Measurements from ENCODE around the gene E2F4. TPM values are rescaled to one million over a fixed set of nuclear protein-coding genes. Genes with fewer than 3 reads are reported as not detected.
A peak's percentile ranks its signal among the peaks of the same experiment; 100 is the strongest.

Gene E2F4
- total RNA-seq, 1 donor from 2014 or later, result 35.7 TPM

DNA sequence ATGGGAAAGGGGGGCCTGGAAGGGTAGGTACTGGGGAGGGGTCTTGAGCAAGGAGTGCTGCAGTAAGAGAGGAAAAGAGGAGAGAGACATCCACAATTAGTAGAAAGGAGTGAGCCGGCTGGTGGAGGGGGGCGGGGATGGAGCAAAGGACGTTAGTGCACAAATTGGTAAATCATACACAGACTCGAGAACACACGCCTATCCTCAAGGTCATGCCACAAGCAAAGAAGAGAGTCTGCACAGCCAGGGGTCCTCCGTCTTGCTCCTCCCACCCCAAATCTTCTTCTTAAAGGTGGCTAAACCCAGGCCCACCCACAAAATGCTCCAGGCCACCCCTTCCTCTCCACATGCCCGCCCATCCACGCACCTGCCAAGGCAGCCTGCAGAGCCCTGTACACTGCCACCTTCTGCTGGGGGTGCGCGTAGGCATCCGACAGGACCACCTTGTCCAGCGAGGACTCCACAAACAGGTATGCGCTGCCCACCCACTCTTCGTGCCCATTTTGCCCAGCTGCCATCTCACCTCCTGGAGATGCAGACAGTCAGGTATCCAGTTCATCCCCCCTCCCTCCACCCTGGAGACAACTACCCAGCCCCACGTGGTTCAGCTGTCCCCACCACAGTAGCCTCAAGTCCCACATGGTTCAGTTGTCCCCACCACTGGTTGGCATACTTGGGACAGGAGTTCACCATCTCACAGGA lies 35.7 kb upstream of the E2F4 start:
- intact Hi-C loops (cut with micrococcal nuclease), result loop anchor here (5.0 kb wide), 1 partner anchor 179 kb away; no protein-coding TSS in a partner anchor
- DNase-seq, result no peak
- no peak for ATAC-seq

GRCh38 chr16:67157106-67157748 lies 34.7 kb upstream of the E2F4 start:
- intact Hi-C loops (cut with micrococcal nuclease), result loop anchor here (5.0 kb wide), 1 partner anchor 180 kb away; no protein-coding TSS in a partner anchor
- DNase-seq (no peak), ATAC-seq (no peak)

GRCh38 chr16:67157892-67158635 lies 33.9 kb upstream of the E2F4 start:
- DNase-seq (no peak), ATAC-seq (no peak)
- intact Hi-C loops (cut with micrococcal nuclease), result loop anchor here (5.0 kb wide), 1 partner anchor 181 kb away; no protein-coding TSS in a partner anchor

DNA sequence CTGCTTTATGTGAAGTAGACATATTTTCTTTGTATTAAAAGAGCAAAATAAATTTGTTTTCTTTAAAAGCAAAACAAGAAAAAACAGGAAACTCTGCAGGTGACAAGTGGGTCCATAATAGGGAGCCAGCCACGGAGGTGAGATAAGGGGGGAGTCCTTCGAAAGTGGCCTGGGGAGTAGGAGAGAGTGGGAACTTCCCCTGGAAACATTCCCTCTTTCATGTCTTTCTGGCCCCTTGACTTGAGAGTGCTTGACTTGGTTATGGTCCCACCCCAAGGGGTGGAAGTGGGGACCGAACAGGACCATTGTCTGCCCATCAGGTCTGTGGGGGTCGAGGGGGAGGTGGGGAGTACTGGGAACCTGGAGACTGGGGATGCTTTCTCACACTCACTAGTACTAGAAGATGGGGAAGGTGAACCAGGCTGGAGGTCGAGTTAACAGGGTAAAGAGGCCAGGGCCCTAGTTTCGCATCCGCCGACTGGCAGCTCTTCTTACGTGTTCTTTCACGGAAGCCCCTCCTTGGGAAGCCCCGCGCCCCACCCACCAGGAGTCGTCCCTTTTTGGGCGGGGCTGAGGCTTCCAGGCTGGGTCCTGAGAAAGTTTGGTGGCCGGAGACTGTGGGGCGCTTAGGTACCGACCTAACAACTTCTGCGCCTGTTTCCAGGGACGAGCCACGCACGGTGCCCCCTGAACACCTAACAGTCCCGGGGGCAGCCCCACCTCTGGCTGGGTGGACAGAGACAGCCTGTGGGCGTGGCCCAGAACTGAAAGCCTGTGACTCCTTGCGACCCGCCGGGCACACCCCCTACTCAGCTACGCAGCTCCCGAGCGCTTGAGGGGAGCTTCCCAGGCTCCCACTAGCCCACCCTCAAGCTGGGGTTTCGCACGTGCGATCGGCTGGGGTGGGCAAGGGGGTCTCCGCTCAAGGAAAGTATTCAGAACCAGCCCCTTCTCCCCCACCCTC lies 33.0 kb upstream of the E2F4 start:
- DNase-seq (peak; percentile 66), ATAC-seq (no peak)
- intact Hi-C loops (cut with micrococcal nuclease), result loop anchor here (5.0 kb wide), 1 partner anchor 182 kb away; no protein-coding TSS in a partner anchor

- intact Hi-C loops (cut with micrococcal nuclease), result no loop called here
- DNase-seq (peak; percentile 80), ATAC-seq (peak; percentile 41)
Observed at GRCh38 chr16:67161595-67162058, 30.3 kb upstream of the E2F4 start.

DNA sequence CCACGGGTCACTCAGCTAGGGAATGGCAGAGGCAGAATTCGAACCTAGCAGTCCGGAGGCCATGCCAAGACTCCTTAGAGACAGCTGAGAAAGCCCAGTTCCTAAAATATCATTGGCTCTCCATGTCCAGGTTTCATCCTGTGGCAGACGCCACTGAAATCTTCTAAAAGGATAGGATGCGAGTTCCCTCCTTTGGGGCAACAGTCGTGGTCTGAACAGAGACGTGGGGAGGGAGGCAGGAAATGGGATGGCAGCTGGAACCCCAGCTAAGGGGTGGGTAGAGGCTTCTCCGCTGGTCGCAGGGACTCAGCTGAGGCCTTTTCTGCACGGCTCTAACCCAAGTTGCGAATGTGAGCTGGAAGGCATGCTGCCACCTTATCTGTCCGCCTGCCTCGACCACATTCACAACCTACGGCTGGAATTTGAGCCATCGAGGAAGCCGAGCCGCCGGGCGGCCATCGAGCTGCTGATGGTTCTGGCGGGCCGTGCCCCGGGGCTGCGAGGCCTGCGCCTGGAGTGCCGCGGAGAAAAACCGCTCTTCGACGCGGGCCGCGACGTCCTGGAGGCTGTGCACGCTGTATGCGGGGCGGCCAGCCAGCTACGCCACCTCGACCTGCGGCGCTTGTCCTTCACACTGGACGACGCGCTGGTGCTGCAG lies 29.3 kb upstream of the E2F4 start:
- DNase-seq (no peak), ATAC-seq (no peak)
- intact Hi-C loops (cut with micrococcal nuclease), result no loop called here

- ATAC-seq, result peak; percentile 44
- peak; percentile 83 for DNase-seq
- intact Hi-C loops (cut with micrococcal nuclease), result no loop called here
Observed at GRCh38 chr16:67163164-67163998, 28.6 kb upstream of the E2F4 start.

DNA sequence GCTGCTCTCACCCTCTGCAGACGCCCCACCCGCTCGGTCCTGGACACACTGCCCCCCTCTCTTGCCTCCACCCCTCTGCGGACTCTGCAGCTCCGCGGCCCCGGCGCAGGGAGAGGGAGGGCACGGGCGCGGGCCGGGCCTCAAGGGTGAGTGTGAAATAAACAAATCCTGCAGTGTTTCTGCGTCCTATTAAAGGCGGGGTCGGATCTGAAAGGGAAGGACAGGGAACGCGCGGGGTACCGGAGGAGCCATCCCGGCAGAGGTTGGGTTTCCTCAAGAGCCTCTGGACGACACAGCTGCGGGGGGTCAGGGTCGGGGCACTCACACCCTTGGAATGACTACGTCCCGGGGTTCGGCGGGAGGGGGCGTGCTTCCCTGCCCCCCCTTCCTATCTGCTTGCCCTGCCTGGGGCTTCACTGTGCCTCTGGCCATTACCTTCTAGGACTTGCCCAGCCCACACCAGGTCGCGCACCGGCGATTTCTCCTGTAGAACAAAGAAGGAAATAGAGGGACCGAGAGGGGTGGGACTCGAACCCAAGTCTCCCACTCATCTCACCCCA lies 27.9 kb upstream of the E2F4 start:
- peak; percentile 11 for ATAC-seq
- intact Hi-C loops (cut with micrococcal nuclease), result no loop called here
- DNase-seq, result peak; percentile 58

GRCh38 chr16:67164599-67165061 lies 27.3 kb upstream of the E2F4 start, which contains the start of gene HSF4:
TSS of gene HSF4 (plus strand) at chr16:67164745. CDS start at chr16:67164812, 67 bp downstream.
- intact Hi-C loops (cut with micrococcal nuclease), result no loop called here
- ATAC-seq (peak; percentile 52), DNase-seq (peak; percentile 90)

DNA sequence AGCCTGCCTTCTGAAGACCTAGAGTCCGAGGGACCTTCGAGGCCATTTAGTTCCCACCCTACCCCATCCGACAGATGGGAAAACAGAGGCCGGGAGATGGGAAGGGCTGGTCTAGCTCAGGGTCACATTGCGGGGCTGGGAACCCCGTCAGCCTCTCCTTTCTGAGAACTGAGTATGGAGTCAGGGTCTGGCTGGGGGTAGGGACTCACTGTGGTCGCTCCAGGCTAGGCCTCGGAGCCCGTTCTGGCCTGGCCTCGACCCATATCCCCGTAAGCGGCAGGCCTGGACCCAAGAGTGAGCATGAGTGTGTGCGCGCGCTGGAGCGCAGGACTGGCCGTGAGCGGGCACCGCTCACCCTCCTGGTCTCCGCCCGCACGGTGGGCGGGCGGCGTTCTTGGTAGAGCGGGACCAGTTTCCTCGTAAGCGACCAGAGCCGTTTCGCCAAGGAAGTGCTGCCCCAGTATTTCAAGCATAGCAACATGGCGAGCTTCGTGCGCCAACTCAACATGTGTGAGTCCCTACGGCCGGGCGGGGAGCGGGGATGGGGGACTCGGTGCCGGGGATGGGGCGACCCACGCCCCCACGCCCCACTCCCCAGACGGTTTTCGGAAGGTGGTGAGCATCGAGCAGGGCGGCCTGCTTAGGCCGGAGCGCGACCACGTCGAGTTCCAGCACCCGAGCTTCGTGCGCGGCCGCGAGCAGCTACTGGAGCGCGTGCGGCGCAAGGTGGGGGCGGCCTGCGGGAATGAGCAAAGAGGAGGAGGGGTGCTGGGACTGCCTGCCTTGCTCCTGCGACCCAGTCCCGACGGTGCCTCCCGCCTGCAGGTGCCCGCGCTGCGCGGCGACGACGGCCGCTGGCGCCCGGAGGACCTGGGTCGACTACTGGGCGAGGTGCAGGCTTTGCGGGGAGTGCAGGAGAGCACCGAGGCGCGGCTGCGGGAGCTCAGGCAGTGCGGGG lies 26.6 kb upstream of the E2F4 start:
- ATAC-seq (no peak), DNase-seq (no peak)
- intact Hi-C loops (cut with micrococcal nuclease), result no loop called here

DNA sequence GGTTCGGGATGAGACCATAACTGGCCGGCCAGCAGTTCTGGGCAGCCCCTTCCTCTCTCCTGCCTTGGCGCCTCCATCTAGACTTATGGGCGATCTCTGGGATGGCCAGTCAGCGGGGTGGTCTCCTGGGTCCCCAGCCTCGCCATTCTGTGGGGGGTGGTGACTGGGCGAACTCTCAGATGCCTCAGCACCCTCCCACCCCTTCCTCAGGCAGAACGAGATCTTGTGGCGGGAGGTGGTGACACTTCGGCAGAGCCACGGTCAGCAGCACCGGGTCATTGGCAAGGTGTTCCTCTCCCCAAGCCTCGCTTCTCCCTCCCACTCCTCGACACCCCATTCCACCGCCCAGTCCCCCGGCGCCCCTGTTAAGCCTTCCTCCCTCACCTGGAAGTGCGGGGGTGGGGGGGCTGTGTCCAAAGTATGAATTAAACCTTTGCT lies 25.8 kb upstream of the E2F4 start:
- ATAC-seq, result no peak
- intact Hi-C loops (cut with micrococcal nuclease), result no loop called here
- DNase-seq, result no peak

- no peak for ATAC-seq
- intact Hi-C loops (cut with micrococcal nuclease), result no loop called here
- no peak for DNase-seq
Observed at GRCh38 chr16:67166598-67167168, 25.3 kb upstream of the E2F4 start.

- no peak for DNase-seq
- intact Hi-C loops (cut with micrococcal nuclease), result no loop called here
Observed at GRCh38 chr16:67167588-67167987, 24.4 kb upstream of the E2F4 start.

GRCh38 chr16:67169011-67169451 lies 22.9 kb upstream of the E2F4 start:
- ATAC-seq, result no peak
- no peak for DNase-seq
- intact Hi-C loops (cut with micrococcal nuclease), result no loop called here

More at GRCh38 chr16:67167588-67167987, 24.4 kb upstream of the E2F4 start:
- ATAC-seq, result no peak

- intact Hi-C loops (cut with micrococcal nuclease), result no loop called here
- DNase-seq, result peak; percentile 69
Observed at GRCh38 chr16:67169642-67170167, 22.2 kb upstream of the E2F4 start.

More at GRCh38 chr16:67169642-67170167, 22.2 kb upstream of the E2F4 start:
- ATAC-seq, result peak; percentile 3
